GM21360 (cell line): ENCODE results near the gene RPLP1.

ENCODE experiments used
- ATAC-seq: cut with Tn5 transposase; IDR thresholded peaks from one replicate; pipeline ENCODE4 v1.9.1; 2021; ENCODE audit warnings: mild to moderate bottlenecking, moderate library complexity; ENCODE audit not compliant: unreplicated experiment

Gene RPLP1

GRCh38 chr15:69496001-69496400 is 43.4 kb downstream of the RPLP1 start:
- ATAC-seq = no peak

- no peak for ATAC-seq
Measured at GRCh38 chr15:69497076-69497475, 44.5 kb downstream of the RPLP1 start.

- ATAC-seq = no peak
Measured at GRCh38 chr15:69497667-69498066, 45.0 kb downstream of the RPLP1 start.

GRCh38 chr15:69498282-69498681 is 45.7 kb downstream of the RPLP1 start:
- ATAC-seq = no peak

- no peak for ATAC-seq
Measured at GRCh38 chr15:69498987-69499386, 46.4 kb downstream of the RPLP1 start.

- no peak for ATAC-seq
Measured at GRCh38 chr15:69499521-69500211, 47.0 kb downstream of the RPLP1 start.

GRCh38 chr15:69500339-69500738 is 47.7 kb downstream of the RPLP1 start:
- ATAC-seq = no peak

GRCh38 chr15:69501456-69501855 is 48.8 kb downstream of the RPLP1 start:
- no peak for ATAC-seq

- no peak for ATAC-seq
Measured at GRCh38 chr15:69502470-69503045, 49.9 kb downstream of the RPLP1 start.

- ATAC-seq = no peak
Measured at GRCh38 chr15:69504352-69505040, 51.9 kb downstream of the RPLP1 start.
